Prostate gland (tissue), 2 donors: ENCODE data around the gene ZFP69B. TPM values are rescaled to one million over a fixed set of nuclear protein-coding genes. Genes with fewer than 3 reads are reported as not detected.

ENCODE experiments used
- DNase-seq: peaks from one replicate; pipeline ENCODE4 v3.0.0-alpha.2; 2019; ENCODE audit warnings: low spot score
- H3K27ac ChIP-seq, 2 donors: fragments of 200-600 bp; sonication (generic); 2 replicates each; pipeline ENCODE4 v1.5.1; 2017 to 2019
- H3K27me3 ChIP-seq: fragments of 200-600 bp; sonication (generic); replicated peaks from 2 replicates; pipeline ENCODE4 v1.5.1; 2019; ENCODE audit not compliant: insufficient read depth
- H3K36me3 ChIP-seq, 2 donors: fragments of 200-600 bp; sonication (generic); 1 replicate in 1 of 2; 2 replicates in 1 of 2; pipeline versions ENCODE4 v1.5.1 to v1.8.1; 2017 to 2019
- H3K4me1 ChIP-seq: fragments of 200-600 bp; sonication (generic); replicated peaks from 2 replicates; pipeline ENCODE4 v1.5.1; 2019
- H3K4me3 ChIP-seq, 2 donors: fragments of 200-600 bp; sonication (generic); 2 replicates each; pipeline ENCODE4 v1.5.1; 2017 to 2019
- H3K9me3 ChIP-seq: fragments of 200-600 bp; sonication (generic); 2 replicates; pipeline ENCODE4 v1.5.1; 2017
- CTCF ChIP-seq, 4 experiments: fragments of 200-600 bp in 2 of 4; fragments of 450-650 bp in 2 of 4; sonication (generic) in 2 of 4; IDR thresholded peaks; 1 replicate in 3 of 4; 2 replicates in 1 of 4; pipeline ENCODE4 v1.5.1; 2016 to 2019; ENCODE audit warnings: antibody characterized with exemption in 4 of 4, mild to moderate bottlenecking in 2 of 4, moderate library complexity in 2 of 4
- POLR2A ChIP-seq: fragments of 450-650 bp; IDR thresholded peaks from one replicate; pipeline ENCODE4 v1.6.1; 2016; ENCODE audit warnings: antibody characterized with exemption, mild to moderate bottlenecking
- POLR2AphosphoS5 ChIP-seq: sonication (generic); formaldehyde crosslinking; IDR thresholded peaks from one replicate; pipeline ENCODE4 v1.6.1; 2017; ENCODE audit warnings: antibody characterized with exemption
- WGBS: methylation state at CpG from one replicate; pipeline ENCODE4 v1.1.5; 2018; 5-methylcytosine and 5-hydroxymethylcytosine counted together
- intact Hi-C: fragments of 100-400 bp; cut with DNase I; formaldehyde crosslinking; loops from one replicate; pipeline ENCODE4 v1.14.2; 2022
- total RNA-seq, 2 donors: library from RNA; depleted of rRNA; stranded (reverse); fragments of >200 nt; gene quantifications; one replicate each; pipeline ENCODE4 v1.1.0, GENCODE V29; 2016

Gene ZFP69B
- total RNA-seq: 1 to 10 TPM in 1 of 2 donors, under 1 TPM in 1; 0.46 to 2.9 TPM

- H3K27ac ChIP-seq: peak within 1 kb of the TSS; percentile 45 to 72
- H3K4me1 ChIP-seq: no peaks in the 10 kb centered on the region
- peak; percentile 78 for DNase-seq
- under 1% methylated on average over 64 of the region's 64 CpGs for WGBS
- H3K27me3 ChIP-seq: no peaks in the 10 kb centered on the region
- peak within 1 kb of the TSS; percentile 58 to 71 for H3K4me3 ChIP-seq
- intact Hi-C loops: no loop called here
- no peaks in the 10 kb centered on the region for H3K36me3 ChIP-seq
- H3K9me3 ChIP-seq: no peaks in the 10 kb centered on the region
- TF ChIP-seq POLR2A (peak; percentile 55), CTCF (IDR thresholded peaks at IDR 0.05) (peak in 1 of 4 experiments; percentile 23), POLR2AphosphoS5 (peak; percentile 51)
Observed at GRCh38 chr1:40449684-40450494, at the start of gene ZFP69B. TSS of gene ZFP69B (plus strand) at chr1:40450476. CDS start at chr1:40450962, 486 bp downstream.

- intact Hi-C loops: loop anchor here (10.0 kb wide), 1 partner anchor 87 kb away; the partner anchor contains the start of gene COL9A2
- H3K27me3 ChIP-seq: no peaks in the 10 kb centered on the region
- H3K9me3 ChIP-seq: no peaks in the 10 kb centered on the region
- H3K27ac ChIP-seq: no peak overlapping the region
- H3K4me3 ChIP-seq: no peak overlapping the region
- no peaks in the 10 kb centered on the region for H3K4me1 ChIP-seq
- DNase-seq: no peak
- WGBS: 93% methylated on average over 7 of the region's 7 CpGs
- H3K36me3 ChIP-seq: no peaks in the 10 kb centered on the region
- no peak for TF ChIP-seq POLR2AphosphoS5
- TF ChIP-seq POLR2A: no peak
- TF ChIP-seq CTCF (IDR thresholded peaks at IDR 0.05): no peak
Observed at GRCh38 chr1:40401473-40402201, 48.6 kb upstream of the ZFP69B start.

DNA sequence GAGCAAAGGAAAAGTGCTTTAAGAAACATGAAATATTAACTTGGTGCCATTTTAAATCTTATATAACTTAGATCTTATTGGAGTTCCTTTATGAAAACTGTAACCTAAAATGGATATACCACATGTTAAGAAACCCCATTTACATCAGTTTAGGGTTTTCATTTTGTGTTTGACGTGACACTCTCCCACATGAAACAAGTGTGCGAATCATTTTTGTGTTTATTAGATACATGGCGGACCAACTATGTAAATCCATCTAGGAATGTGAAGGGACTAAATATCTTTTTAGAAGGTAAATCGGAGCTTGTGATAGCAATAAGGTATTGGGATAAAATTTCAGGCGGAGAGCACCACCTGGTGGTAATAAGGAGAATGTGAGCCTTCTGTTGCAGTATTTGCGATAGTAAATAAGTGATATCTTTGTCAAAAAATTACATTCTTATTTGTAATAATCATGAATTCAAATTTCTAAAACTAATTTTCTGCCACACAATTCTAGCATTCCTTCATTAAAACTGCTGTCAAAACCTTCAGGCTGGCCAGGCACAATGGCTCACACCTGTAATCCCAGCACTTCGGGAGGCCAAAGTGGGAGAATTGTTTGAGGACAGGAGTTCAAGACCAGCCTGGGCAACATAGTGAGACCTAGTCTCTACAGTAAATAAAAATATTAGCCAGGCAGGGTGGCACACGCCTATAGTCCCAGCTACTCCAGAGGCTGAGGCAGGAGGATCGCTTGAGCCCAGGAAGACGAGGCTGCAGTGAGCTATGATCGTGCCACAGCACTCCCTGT is 45.4 kb upstream of the ZFP69B start:
- WGBS: 48% methylated on average over 11 of the region's 11 CpGs
- no peak overlapping the region for H3K4me3 ChIP-seq
- peak; percentile 38 for DNase-seq
- H3K4me1 ChIP-seq: no peaks in the 10 kb centered on the region
- H3K36me3 ChIP-seq: no peaks in the 10 kb centered on the region
- peak; percentile 66 to 91 (median 84) for TF ChIP-seq CTCF (IDR thresholded peaks at IDR 0.05)
- TF ChIP-seq POLR2AphosphoS5: peak; percentile 48
- no peak for TF ChIP-seq POLR2A
- no peaks in the 10 kb centered on the region for H3K9me3 ChIP-seq
- no peaks in the 10 kb centered on the region for H3K27me3 ChIP-seq
- intact Hi-C loops: loop anchor here (2.0 to 10.0 kb wide), 2 partner anchors 90 to 252 kb away; partner anchors contain the start of gene COL9A2
- H3K27ac ChIP-seq: no peak overlapping the region

DNA sequence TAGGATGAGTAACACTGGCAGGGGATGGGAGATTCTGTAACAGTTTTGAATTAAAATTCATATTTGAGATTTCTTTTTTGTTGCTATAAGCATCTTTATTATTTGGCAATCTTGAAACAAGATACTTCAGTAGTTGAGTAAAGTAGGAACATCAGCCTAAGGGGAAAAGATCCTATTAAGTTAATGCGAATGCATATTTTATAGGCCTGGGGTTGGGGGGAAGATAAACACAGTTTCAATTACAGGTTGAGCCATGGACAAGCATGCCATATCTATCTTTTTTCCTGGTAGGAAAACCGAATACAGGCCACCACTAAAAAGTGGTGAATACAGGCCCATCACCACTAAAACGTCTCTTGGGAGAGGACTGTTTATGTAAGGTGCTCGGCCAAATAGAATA is 44.5 kb upstream of the ZFP69B start:
- Histone ChIP-seq H3K27ac (no peak overlapping the region), H3K4me1 (no peaks in the 10 kb centered on the region), H3K9me3 (no peaks in the 10 kb centered on the region), H3K4me3 (no peak overlapping the region), H3K36me3 (no peaks in the 10 kb centered on the region), H3K27me3 (no peaks in the 10 kb centered on the region)
- no peak for DNase-seq
- no peak for TF ChIP-seq CTCF (IDR thresholded peaks at IDR 0.05)
- TF ChIP-seq POLR2AphosphoS5: no peak
- TF ChIP-seq POLR2A: no peak
- intact Hi-C loops: loop anchor here (2.0 to 10.0 kb wide), 2 partner anchors 91 to 253 kb away; partner anchors contain the start of gene COL9A2
- 43% methylated on average over 4 of the region's 4 CpGs for WGBS
